Subcutaneous preadipocyte (primary cell): ENCODE results near the gene TPI1. TPM values are rescaled to one million over a fixed set of nuclear protein-coding genes. Genes with fewer than 3 reads are reported as not detected.

ENCODE experiments used
- total RNA-seq: library from RNA; depleted of rRNA; stranded (reverse); fragments of >200 nt; gene quantifications from 2 replicates; pipeline ENCODE4 v1.2.3, GENCODE V29; 2012

Gene TPI1
- total RNA-seq, result 941 and 1,349 TPM in 2 replicates

GRCh38 chr12:6867413-6868210 lies at the start of gene TPI1:
TPI1 (plus strand) TSS chr12:6867531; CDS start chr12:6867567, 36 bp downstream.

GRCh38 chr12:6821591-6822425 lies 45.5 kb upstream of the TPI1 start, which contains the start of gene GPR162:
GPR162 (plus strand) TSS chr12:6821821; CDS start chr12:6823899, 2,078 bp downstream.

GRCh38 chr12:6827982-6828780 lies 39.1 kb upstream of the TPI1 start, which contains the start of gene P3H3:
P3H3 (plus strand) TSS chr12:6828407; CDS start chr12:6828441, 34 bp downstream.

GRCh38 chr12:6840761-6841515 lies 26.4 kb upstream of the TPI1 start, which contains the start of gene GNB3:
GNB3 (plus strand) TSS chr12:6840925; CDS start chr12:6841288, 363 bp downstream.

GRCh38 chr12:6851153-6851920 lies 16.0 kb upstream of the TPI1 start, which contains the start of gene CDCA3:
CDCA3 (minus strand) TSS chr12:6851286; CDS start chr12:6850952, 334 bp downstream.

GRCh38 chr12:6851921-6852650 lies 15.2 kb upstream of the TPI1 start, which contains the start of gene USP5:
USP5 (plus strand) TSS chr12:6852150; CDS start chr12:6852180, 30 bp downstream.

GRCh38 chr12:6873094-6874014 lies 6.0 kb downstream of the TPI1 start, which contains the start of gene SPSB2:
SPSB2 (minus strand) TSS chr12:6873303; CDS start chr12:6872901, 402 bp downstream.

GRCh38 chr12:6904280-6905276 lies 37.2 kb downstream of the TPI1 start, which contains the start of gene LRRC23:
LRRC23 (plus strand) TSS chr12:6904822; CDS start chr12:6905634, 812 bp downstream.

GRCh38 chr12:6914246-6914946 lies 47.1 kb downstream of the TPI1 start, which contains the start of gene ENO2:
ENO2 (plus strand) TSS chr12:6914580; CDS start chr12:6915833, 1,253 bp downstream.

Other genes starting within 250 kb of the TPI1 start
- not detected in 2 replicates for gene LPAR5, start 231.6 kb upstream of the TPI1 start, total RNA-seq
- gene ACRBP, start 220.1 kb upstream of the TPI1 start, total RNA-seq, result 0.78 and 1.1 TPM in 2 replicates
- gene ING4, start 204.4 kb upstream of the TPI1 start, total RNA-seq, result 13.5 and 21.7 TPM in 2 replicates
- 16.9 and 17.8 TPM in 2 replicates for gene ZNF384, start 178.2 kb upstream of the TPI1 start, total RNA-seq
- gene PIANP, start 166.7 kb upstream of the TPI1 start, total RNA-seq, result under 0.01 TPM in 1 of 2 replicates, not detected in the other
- 97.4 TPM in 2 replicates for gene COPS7A, start 143.5 kb upstream of the TPI1 start, total RNA-seq
- gene MLF2, start 114.4 kb upstream of the TPI1 start, total RNA-seq, result 133 and 141 TPM in 2 replicates
- 62.9 and 72.0 TPM in 2 replicates for gene PTMS, start 101.2 kb upstream of the TPI1 start, total RNA-seq
- not detected in 2 replicates for gene LAG3, start 95.0 kb upstream of the TPI1 start, total RNA-seq
- under 0.01 and 0.73 TPM in 2 replicates for gene CD4, start 78.0 kb upstream of the TPI1 start, total RNA-seq
- 0.73 and 1.2 TPM in 2 replicates for gene GPR162, start 45.7 kb upstream of the TPI1 start, total RNA-seq
- 44.1 and 49.3 TPM in 2 replicates for gene P3H3, start 39.1 kb upstream of the TPI1 start, total RNA-seq
- 1.1 and 2.2 TPM in 2 replicates for gene GNB3, start 26.6 kb upstream of the TPI1 start, total RNA-seq
- gene CDCA3, start 16.2 kb upstream of the TPI1 start, total RNA-seq, result 29.4 and 36.4 TPM in 2 replicates
- 86.7 and 96.4 TPM in 2 replicates for gene USP5, start 15.4 kb upstream of the TPI1 start, total RNA-seq
- gene SPSB2, start 5.8 kb downstream of the TPI1 start, total RNA-seq, result 4.0 and 4.9 TPM in 2 replicates
- 5.1 TPM in 2 replicates for gene LRRC23, start 37.3 kb downstream of the TPI1 start, total RNA-seq
- 6.6 and 9.0 TPM in 2 replicates for gene ENO2, start 47.0 kb downstream of the TPI1 start, total RNA-seq
- gene ATN1, start 60.4 kb downstream of the TPI1 start, total RNA-seq, result 10.3 and 11.7 TPM in 2 replicates
- not detected in 2 replicates for gene RNU7-1, start 76.3 kb downstream of the TPI1 start, total RNA-seq
- gene C12orf57, start 76.5 kb downstream of the TPI1 start, total RNA-seq, result 37.7 and 63.9 TPM in 2 replicates
- gene PTPN6, start 83.8 kb downstream of the TPI1 start, total RNA-seq, result not detected in 2 replicates
- 213 and 237 TPM in 2 replicates for gene PHB2, start 103.1 kb downstream of the TPI1 start, total RNA-seq
- gene EMG1, start 103.4 kb downstream of the TPI1 start, total RNA-seq, result 44.5 and 46.1 TPM in 2 replicates
- gene LPCAT3, start 150.9 kb downstream of the TPI1 start, total RNA-seq, result 24.3 and 27.8 TPM in 2 replicates
- 43.2 and 191 TPM in 2 replicates for gene C1S, start 193.2 kb downstream of the TPI1 start, total RNA-seq
- 30.1 and 155 TPM in 2 replicates for gene C1R, start 224.9 kb downstream of the TPI1 start, total RNA-seq
- 28.7 and 43.4 TPM in 2 replicates for gene C1RL, start 241.7 kb downstream of the TPI1 start, total RNA-seq